ENCODE results near the gene RAB26. TPM values are rescaled to one million over a fixed set of nuclear protein-coding genes. Genes with fewer than 3 reads are reported as not detected.

RAB26 gene
- total RNA-seq, 4 donors from 2014 or later: 17.9 to 33.8 (median 24.3) TPM

DNA sequence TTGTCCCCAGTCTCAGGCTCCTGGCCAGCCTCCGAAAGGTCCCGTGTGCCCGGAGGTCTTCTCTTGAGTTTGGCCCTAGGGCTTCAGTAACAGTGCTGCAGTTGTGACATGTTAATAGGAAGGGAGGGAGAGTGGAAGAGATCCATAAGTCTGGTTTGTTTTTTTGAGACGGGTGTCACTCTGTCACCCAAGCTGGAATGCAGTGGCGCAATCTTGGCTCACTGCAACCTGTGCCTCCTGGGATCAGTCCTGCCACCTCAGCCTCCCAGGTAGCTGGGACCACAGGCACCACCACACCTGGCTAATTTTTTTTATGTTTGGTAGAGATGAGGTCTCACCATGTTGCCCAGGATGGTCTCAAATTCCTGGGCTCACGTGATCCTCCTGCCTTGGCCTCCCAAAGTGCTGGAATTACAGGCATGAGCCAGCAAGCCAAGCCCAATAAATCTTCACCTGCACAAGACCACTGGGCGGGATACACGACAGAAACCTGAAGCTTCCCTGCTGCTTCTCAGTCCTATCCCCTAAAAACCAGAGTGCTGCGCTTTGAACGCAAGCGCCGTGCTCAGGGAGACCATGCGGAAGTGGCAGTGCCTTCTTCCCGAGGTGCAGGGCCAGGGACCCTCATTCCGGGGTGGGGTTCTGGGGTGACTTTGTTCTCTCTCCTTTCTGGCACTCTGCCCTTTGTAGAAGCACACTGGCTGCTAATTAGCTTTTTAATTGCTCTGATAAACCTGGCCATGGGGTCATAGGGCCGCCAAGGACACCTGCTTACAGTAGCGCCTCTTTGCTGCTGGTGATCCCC is 18.0 kb downstream of the RAB26 start:
- Histone ChIP-seq H3K36me3 (peaks cover 0 to 37% (median 0%) of the 10 kb centered on the region in 3 donors), H3K27me3 (no peaks in the 10 kb centered on the region), H3K4me3 (no peak overlapping the region), H3K4me1 (peaks cover 0 to 56% (median 10%) of the 10 kb centered on the region in 4 donors), H3K27ac (peak overlapping the region in 2 of 4 donors; percentile 38 to 43), H3K9me3 (no peaks in the 10 kb centered on the region)
- DNase-seq: peak in 1 of 3 donors; percentile 73
- TF ChIP-seq, protein P1, sequence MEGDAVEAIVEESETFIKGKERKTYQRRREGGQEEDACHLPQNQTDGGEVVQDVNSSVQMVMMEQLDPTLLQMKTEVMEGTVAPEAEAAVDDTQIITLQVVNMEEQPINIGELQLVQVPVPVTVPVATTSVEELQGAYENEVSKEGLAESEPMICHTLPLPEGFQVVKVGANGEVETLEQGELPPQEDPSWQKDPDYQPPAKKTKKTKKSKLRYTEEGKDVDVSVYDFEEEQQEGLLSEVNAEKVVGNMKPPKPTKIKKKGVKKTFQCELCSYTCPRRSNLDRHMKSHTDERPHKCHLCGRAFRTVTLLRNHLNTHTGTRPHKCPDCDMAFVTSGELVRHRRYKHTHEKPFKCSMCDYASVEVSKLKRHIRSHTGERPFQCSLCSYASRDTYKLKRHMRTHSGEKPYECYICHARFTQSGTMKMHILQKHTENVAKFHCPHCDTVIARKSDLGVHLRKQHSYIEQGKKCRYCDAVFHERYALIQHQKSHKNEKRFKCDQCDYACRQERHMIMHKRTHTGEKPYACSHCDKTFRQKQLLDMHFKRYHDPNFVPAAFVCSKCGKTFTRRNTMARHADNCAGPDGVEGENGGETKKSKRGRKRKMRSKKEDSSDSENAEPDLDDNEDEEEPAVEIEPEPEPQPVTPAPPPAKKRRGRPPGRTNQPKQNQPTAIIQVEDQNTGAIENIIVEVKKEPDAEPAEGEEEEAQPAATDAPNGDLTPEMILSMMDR (IDR thresholded peaks at IDR 0.05): no peak
- no peak for TF ChIP-seq POLR2A (IDR thresholded peaks at IDR 0.05)

DNA sequence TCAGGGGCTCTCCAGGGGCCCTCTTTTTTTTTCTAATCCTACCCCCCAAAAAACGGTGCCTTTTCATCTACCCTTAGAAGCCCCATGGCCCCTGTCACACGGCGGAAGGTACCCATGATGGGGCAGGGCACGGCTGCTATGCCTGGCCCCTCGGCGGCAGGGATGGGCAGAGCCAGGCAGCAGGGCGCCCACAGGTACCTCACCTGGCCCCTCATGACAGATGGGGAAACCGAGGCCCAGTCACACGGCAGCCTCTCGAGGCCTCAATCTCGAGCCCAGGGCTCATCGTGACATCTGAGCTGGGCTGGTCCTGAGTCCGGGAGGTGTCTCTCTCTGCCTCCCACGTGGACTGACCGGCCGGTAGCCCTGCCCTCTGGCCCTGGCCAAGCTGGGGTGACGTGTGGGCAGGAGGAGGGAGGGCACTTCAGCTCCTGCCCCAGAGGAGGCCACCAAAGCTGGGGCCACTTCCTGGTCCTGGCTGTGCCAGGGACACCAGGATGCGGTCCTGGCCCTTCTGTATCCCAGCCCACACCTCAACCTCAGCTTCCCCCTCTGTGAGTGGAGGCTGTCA is 18.7 kb downstream of the RAB26 start:
- DNase-seq: no peak
- Histone ChIP-seq H3K4me1 (peaks cover 0 to 56% (median 9%) of the 10 kb centered on the region in 4 donors), H3K27ac (no peak overlapping the region), H3K4me3 (no peak overlapping the region), H3K27me3 (no peaks in the 10 kb centered on the region), H3K36me3 (peaks cover 0 to 44% (median 0%) of the 10 kb centered on the region in 3 donors), H3K9me3 (no peaks in the 10 kb centered on the region)
- TF ChIP-seq POLR2A (IDR thresholded peaks at IDR 0.05): no peak

DNA sequence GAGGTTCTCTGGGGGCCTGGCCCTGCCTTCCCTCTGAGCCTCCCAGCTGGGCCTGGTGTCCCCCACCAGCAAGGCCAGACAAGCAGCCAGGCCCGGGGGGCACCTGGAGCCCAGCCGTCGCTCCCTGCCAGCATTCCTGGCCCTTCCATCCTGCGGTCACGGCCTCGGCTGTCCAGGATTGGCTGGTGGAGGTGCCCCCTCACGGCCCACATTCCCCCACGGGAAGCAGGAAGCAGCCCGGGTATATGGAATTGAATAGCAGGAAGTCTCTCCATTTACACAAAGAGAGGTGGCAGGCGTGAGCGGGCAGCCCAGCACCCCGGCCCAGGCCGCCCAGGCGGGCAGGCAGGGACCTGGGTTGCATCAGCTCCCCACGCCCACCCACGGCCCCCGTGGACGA is 21.7 kb downstream of the RAB26 start:
- Histone ChIP-seq H3K9me3 (no peaks in the 10 kb centered on the region), H3K27ac (peak overlapping the region in 2 of 4 donors; percentile 52), H3K36me3 (peaks cover 0 to 73% (median 0%) of the 10 kb centered on the region in 3 donors), H3K27me3 (no peaks in the 10 kb centered on the region), H3K4me3 (peak overlapping the region in 2 of 4 donors; percentile 24 to 26), H3K4me1 (peaks cover 0 to 35% (median 4%) of the 10 kb centered on the region in 4 donors)
- no peak for TF ChIP-seq POLR2A (IDR thresholded peaks at IDR 0.05)
- no peak for DNase-seq

DNA sequence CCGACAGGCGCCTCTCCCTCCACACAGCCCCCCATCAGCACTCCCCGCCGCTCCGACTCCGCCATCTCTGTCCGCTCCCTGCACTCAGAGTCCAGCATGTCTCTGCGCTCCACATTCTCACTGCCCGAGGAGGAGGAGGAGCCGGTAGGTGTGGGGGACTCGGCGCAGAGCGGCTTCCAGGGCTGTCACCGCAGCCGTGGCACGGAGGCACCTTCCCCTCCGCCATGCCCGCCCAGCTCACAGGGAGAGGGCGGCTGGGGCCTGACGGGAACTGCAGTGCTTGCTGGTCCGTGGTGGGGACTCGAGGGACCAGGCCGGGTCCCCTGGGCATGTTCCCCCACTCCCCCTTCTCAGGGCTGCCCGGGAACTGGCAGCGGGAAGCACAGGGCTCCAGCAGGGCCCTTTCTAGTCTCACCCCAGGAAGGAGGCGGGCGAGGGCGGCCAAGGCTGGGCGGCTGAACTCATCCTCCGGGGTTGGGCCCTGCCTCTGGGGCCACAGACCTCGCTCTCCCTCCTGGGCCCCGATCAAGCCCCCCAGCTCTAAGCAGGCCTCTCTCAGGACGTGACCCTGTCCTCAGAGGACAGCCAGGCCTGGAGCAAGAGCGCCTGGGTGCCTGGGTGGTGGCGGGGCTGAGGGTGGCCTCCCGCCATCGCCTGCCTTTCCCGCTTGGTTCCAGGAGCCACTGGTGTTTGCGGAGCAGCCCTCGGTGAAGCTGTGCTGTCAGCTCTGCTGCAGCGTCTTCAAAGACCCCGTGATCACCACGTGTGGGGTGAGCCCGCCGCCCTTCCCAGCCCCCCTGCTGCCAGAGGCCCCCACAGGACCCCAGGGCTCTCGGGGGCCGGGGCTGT is 22.4 kb downstream of the RAB26 start:
- H3K27ac ChIP-seq: peak overlapping the region in 1 of 4 donors; percentile 52

DNA sequence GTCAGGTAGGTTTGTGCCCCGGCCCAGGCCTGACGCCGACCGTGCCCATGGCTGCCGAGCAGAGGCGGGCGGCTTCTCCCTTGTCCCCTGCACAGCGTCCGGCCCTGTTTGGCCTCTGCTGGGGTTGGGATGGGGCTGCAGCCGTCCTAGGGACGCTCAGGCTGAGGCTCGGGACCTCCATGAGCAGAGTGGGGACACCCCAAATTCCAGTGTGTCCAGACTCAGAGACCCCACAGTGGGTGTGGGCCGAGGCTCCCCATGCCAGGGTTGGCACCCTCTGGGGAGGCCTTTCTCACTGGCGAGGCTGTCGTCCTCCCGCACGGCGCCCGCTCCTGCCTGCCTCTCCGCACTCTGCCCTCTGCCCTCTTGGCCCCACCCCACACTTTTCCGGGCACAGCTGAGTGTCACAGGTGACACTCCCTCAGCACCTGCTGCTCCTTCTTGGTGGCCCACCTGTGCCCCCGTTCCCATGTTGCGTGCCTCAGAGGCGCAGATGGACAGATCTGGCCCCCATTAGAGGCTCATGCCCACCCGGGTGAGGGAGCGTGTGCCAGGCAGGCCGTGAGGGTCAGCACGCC is 23.3 kb downstream of the RAB26 start:
- TF ChIP-seq, protein P1 (IDR thresholded peaks at IDR 0.05): no peak
- TF ChIP-seq POLR2A (IDR thresholded peaks at IDR 0.05): no peak
- DNase-seq: peak in 1 of 3 donors; percentile 73
- no peak overlapping the region for H3K4me3 ChIP-seq
- peaks cover 0 to 25% (median under 1%) of the 10 kb centered on the region in 4 donors for H3K4me1 ChIP-seq
- H3K27me3 ChIP-seq: no peaks in the 10 kb centered on the region
- no peak overlapping the region for H3K27ac ChIP-seq
- no peaks in the 10 kb centered on the region for H3K9me3 ChIP-seq
- peaks cover 0 to 83% (median 0%) of the 10 kb centered on the region in 3 donors for H3K36me3 ChIP-seq

More for the DNA sequence above, 22.4 kb downstream of the RAB26 start:
- peaks cover 0 to 79% (median 0%) of the 10 kb centered on the region in 3 donors for H3K36me3 ChIP-seq
- peak overlapping the region in 2 of 4 donors; percentile 24 to 26 for H3K4me3 ChIP-seq
- no peak for TF ChIP-seq POLR2A (IDR thresholded peaks at IDR 0.05)
- TF ChIP-seq, protein P1 (IDR thresholded peaks at IDR 0.05): no peak
- no peaks in the 10 kb centered on the region for H3K9me3 ChIP-seq
- DNase-seq: no peak
- H3K4me1 ChIP-seq: peaks cover 0 to 34% (median 4%) of the 10 kb centered on the region in 4 donors
- no peaks in the 10 kb centered on the region for H3K27me3 ChIP-seq

DNA sequence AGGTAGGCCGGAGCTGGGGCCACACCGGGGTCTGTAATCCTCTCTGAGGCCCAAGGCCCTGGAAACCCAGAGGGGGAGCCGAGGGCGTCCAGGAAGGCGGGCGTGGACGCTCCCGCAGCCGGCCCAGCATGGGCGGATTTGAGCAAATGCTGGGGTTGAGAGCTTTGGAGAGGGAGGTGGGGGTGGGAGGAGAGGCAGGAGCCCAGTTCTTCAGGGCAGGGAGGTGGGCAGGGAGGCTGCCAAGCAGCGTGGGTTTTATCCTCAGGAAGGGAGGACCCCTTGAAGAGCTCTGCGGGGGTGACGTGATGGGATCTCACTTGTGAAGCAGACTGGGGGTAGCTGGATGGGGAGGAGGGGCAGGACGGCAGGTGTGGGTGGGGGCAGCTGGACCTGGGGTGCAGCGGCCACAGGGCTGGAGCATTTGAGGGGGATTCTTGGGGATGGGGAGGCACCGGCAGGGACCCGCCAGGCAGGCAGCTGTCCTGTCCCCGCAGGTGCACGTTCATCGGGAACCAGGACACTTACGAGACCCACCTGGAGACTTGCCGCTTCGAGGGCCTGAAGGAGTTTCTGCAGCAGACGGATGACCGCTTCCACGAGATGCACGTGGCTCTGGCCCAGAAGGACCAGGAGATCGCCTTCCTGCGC is 24.4 kb downstream of the RAB26 start:
- H3K4me3 ChIP-seq: no peak overlapping the region
- peaks cover 0 to 89% (median 0%) of the 10 kb centered on the region in 3 donors for H3K36me3 ChIP-seq
- no peaks in the 10 kb centered on the region for H3K27me3 ChIP-seq
- H3K27ac ChIP-seq: no peak overlapping the region
- DNase-seq: no peak
- no peaks in the 10 kb centered on the region for H3K9me3 ChIP-seq
- H3K4me1 ChIP-seq: peaks cover 0 to 17% (median 0%) of the 10 kb centered on the region in 4 donors
- TF ChIP-seq, protein P1 (IDR thresholded peaks at IDR 0.05): no peak
- TF ChIP-seq POLR2A (IDR thresholded peaks at IDR 0.05): no peak
